ENCODE measurements around the gene CACNG1. TPM values are rescaled to one million over a fixed set of nuclear protein-coding genes. Genes with fewer than 3 reads are reported as not detected.

CACNG1 gene
- total RNA-seq, 1 donor = not detected

- no peak for DNase-seq (ENCODE audit: low read depth in 2 of 3, low spot score in 2 of 3)
Observed at GRCh38 chr17:67050471-67051154, 6.3 kb downstream of the CACNG1 start.

DNA sequence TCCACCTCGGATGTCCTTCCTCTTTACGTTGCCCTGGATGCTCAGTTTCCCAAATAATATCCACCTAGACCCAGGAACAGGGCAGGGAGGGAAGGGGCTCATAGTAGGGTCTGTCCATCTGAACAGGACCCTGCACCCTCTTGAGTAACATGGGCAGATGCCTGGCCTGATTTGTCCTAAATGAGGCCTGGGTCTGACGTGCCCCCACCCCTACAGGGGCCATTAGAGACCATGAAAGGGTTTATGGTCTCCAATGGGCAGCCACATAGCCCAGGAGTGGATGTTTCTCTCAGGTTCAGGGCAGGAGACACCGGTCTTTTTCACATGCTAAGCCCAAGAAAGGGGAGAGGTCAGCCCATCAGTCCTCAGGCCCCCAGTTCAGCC, 6.8 kb downstream of the CACNG1 start:
- DNase-seq (ENCODE audit: low read depth in 2 of 3, low spot score in 2 of 3) = no peak

- DNase-seq (ENCODE audit: low read depth in 2 of 3, low spot score in 2 of 3) = no peak
Observed at GRCh38 chr17:67051837-67052236, 7.5 kb downstream of the CACNG1 start.

DNA sequence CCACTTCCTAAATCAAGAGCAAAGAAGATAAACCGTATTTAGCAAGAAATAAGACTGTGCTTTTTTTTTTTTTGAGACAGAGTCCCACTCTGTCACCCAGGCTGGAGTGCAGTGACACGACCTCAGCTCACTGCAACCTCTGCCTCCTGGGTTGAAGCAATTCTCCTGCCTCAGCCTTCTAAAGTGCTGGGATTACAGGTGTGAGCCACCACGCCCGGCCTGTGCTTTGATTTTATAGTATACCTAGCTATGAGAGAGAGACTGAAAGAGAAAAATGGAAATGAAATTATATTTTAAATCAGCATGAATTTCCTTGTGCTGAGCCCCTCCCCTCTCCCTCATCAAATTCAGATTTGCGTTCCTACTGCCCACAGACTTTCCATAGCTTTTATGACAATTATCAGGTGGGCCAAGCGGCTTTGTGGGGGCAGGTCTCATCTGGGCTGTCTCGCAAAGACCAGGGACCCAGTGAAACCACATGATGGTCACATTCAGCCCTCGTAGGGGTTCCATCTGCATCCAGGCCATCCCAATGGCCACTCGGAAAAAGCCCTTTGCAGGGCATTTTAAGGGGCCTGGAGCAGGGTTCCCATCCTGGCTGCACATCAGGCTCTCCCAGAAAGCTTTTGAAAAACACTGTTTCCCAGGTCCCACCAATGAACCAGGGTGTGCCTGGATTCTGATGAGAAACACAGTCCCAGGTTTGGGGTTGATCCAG, 8.5 kb downstream of the CACNG1 start:
- no peak for DNase-seq (ENCODE audit: low read depth in 2 of 3, low spot score in 2 of 3)

DNA sequence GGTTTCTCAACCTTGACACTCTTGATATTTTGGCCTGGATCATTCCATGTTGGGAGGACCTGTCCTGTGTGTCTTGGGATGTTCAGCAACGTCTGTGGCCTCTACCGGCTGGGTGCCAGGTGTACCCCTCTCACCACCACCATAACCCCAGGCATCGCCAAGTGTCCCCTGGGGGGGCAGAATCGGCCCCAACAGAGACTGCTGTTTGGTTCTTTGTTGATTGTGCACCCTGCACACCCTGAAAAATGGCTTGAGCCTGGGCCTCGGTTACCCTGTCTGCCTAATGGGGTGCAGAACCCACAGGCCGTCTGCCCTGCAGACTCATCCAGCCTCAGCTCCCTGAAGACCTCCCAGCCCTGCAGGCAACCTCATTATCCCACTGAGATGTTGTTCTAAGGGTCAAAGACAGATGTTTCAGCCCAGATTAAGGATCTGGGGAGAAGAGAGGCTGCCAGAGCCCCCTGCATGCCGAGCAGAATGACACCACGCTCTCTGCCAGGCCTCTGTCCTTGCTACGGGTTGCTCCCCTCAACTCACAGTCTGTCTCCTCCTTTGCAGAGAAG, 9.2 kb downstream of the CACNG1 start:
- no peak for DNase-seq (ENCODE audit: low read depth in 2 of 3, low spot score in 2 of 3)

GRCh38 chr17:67054011-67054591, 9.7 kb downstream of the CACNG1 start:
- DNase-seq (ENCODE audit: low read depth in 2 of 3, low spot score in 2 of 3) = no peak

- no peak for DNase-seq (ENCODE audit: low read depth in 2 of 3, low spot score in 2 of 3)
Observed at GRCh38 chr17:67054608-67055007, 10.3 kb downstream of the CACNG1 start.

DNA sequence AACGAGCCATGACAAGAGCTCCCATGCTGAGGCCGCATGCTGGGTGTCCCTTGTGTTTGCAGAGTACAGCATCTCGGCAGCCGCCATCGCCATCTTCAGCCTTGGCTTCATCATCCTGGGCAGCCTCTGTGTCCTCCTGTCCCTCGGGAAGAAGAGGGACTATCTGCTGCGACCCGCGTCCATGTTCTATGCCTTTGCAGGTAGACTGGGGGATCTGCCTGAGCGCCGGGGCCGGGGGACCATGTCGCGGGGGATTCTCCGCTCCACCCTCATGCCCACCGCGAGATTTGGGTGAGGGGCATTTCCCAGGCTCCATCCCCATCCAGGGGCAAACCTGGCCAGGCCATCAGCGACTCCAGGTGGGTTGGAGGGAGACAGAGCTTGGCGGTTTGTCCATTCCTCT, 10.7 kb downstream of the CACNG1 start:
- DNase-seq (ENCODE audit: low read depth in 2 of 3, low spot score in 2 of 3) = no peak

DNA sequence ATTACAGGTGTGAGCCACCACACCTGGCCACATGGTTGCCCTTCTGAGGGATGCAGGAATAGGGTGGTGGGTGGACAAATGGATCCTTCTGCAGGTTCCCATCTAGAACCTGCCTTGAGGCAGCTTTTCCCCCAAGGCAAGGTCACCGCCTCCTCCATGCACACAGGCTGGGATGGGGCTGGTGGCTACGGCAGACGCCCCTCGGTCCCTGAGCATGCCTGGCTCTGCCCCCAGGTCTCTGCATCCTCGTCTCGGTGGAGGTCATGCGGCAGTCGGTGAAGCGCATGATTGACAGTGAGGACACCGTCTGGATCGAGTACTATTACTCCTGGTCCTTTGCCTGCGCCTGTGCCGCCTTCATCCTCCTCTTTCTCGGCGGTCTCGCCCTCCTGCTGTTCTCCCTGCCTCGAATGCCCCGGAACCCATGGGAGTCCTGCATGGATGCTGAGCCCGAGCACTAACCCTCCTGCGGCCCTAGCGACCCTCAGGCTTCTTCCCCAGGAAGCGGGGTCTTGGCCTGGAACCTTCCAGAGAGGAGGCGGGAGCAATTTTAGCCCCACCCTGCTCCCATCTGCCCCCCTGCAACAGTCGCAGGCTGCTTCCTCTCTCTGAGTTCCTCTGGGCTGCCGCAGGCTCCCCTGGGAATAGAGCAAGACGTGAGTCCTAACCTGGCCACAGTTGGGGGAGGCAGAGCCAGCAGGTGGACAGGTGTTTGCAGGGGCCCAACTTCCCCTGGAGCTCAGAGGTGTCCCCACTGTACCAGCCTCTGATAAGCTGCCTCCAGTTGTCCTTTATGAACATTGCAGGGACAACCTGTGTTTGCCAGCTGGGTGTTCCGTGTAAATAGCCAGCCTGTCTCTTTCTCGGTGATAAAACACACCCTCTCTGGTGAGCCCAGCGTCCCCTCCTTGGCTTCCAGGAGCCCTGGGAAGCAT, 11.7 kb downstream of the CACNG1 start:
- DNase-seq (ENCODE audit: low read depth in 2 of 3, low spot score in 2 of 3) = no peak

DNA sequence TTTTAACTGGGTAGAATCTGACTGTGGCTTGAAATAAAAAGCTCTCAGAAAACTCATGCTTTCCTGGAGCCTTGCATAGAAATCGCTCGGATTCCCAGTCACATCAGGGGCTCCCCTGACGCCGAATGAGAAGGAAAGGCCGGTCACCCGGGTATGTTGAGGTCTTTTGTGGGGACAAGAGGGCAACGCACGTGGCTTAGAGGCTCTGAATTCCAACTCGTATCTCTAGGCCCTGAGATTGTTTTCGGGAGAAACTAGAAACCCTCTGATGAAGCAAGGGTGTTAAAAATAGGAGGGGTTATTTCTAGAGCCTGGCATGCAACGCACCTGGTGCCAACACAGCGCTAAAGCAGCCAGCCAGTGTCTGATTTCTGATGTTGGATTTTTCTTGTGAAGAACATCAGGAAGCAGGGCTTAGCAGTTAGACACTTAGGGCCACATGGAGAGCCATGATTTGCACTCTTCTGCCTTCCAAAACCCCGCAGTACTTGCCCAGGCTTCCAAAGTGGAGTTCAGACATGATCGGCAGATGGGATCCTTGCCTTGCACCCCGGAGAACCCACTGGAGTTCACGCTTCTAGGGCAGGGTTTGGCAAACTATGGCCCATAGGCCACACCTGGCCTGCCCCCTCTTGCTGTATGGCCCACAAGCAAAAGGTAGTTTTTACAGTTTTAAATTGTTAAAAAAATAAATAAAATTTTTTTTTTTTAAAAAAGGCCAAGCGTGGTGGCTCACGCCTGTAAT, 12.6 kb downstream of the CACNG1 start:
- DNase-seq (ENCODE audit: low read depth in 2 of 3, low spot score in 2 of 3) = no peak

- no peak for DNase-seq (ENCODE audit: low read depth in 2 of 3, low spot score in 2 of 3)
Observed at GRCh38 chr17:67058036-67058435, 13.7 kb downstream of the CACNG1 start.

GRCh38 chr17:67059372-67059771, 15.0 kb downstream of the CACNG1 start:
- DNase-seq (ENCODE audit: low read depth in 2 of 3, low spot score in 2 of 3) = no peak

DNA sequence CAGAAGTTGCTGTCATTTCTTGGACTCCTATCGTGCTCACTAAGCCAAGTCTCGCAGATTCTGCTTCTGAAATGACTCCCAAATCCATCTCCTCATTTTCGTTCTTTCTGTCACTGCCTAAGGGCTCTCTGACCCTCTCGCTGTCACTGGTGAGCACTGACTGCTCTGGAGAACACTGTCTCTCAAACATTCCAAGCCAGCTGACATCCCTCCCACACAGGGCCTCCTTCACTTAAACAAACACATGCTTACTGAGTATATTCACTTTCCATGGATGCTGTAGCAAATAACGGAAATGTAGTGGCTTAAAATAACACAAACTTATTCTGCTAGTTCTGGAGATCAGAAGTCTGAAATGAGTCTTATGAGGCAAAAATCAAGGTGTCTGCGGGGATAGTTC, 18.8 kb downstream of the CACNG1 start:
- no peak for DNase-seq (ENCODE audit: low read depth in 2 of 3, low spot score in 2 of 3)

DNA sequence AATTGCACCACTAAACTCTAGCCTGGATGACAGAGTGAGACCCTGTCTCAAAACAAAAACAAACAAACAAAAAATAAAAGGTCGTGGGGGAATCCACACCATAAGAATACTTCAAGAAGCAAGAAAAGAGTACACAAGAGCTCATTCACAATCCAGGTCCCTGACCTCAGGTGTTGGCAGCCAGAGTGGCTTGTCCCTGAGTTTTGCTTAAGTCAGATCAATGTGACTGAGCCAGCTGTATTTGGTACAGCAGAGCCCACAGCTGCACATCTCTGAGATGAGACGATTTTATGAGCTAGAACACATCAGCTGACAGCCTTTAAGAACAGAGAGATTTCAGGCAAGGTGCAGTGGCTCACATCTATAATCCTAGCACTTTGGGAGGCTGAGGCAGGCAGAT, 22.4 kb downstream of the CACNG1 start:
- DNase-seq (ENCODE audit: low read depth in 2 of 3, low spot score in 2 of 3) = no peak

GRCh38 chr17:67067571-67068482, 23.5 kb downstream of the CACNG1 start:
- DNase-seq (ENCODE audit: low read depth in 2 of 3, low spot score in 2 of 3) = no peak

DNA sequence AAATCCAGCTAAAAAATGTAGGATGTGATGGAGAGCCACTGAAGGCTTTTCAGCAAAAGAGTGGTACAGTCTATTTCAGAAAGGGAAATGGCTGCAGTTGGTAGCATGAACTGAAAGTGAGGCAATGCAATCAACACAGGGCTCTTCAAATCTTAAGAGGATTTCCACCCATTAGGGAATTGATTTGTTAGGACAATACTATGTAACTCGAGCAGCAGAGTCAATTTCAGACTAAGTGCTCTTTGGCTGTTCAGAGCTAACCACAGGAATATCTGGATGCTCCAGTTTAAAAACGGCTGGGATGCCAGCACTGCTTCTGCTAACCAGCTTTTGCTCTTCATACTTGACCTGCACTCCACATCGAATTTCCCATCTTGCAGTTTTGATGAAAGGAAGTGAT, 24.6 kb downstream of the CACNG1 start:
- no peak for DNase-seq (ENCODE audit: low read depth in 2 of 3, low spot score in 2 of 3)

GRCh38 chr17:67069603-67070136, 25.3 kb downstream of the CACNG1 start:
- no peak for DNase-seq (ENCODE audit: low read depth in 2 of 3, low spot score in 2 of 3)

GRCh38 chr17:67071595-67071994, 27.2 kb downstream of the CACNG1 start:
- DNase-seq (ENCODE audit: low read depth in 2 of 3, low spot score in 2 of 3) = no peak

DNA sequence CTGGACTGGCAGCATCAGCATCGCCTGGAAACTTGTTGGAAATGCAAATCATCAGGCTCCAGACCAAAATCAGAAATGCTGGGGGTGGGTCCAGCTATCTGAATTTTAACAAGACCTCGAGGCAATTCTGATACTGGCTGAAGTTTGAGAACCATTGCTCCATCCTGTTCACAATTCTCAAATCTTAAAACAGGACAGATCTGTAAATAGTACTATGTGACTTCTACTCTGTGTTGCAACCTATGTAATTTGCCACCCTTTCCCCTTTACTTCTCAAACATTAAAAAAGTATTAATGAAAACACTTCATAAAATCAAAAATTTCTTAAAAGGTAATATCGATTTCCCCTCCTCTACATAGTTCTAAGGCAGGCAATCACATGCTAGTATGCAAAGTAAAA, 28.5 kb downstream of the CACNG1 start:
- no peak for DNase-seq (ENCODE audit: low read depth in 2 of 3, low spot score in 2 of 3)
